Nephron progenitor cell (in vitro differentiated cells): ENCODE measurements around the gene NMT1.
A peak's percentile ranks its signal among the peaks of the same experiment; 100 is the strongest.

ENCODE experiments used
- DNase-seq: peaks from one replicate; pipeline ENCODE4 v3.0.0; 2021
- H3K27ac Mint-ChIP-seq: 2 replicates; pipeline ENCODE4 v1.8.0; 2021; ENCODE audit warnings: mild to moderate bottlenecking, moderate library complexity, mixed read lengths
- H3K27me3 Mint-ChIP-seq: 2 replicates; pipeline ENCODE4 v1.8.0; 2021; ENCODE audit warnings: mild to moderate bottlenecking, low read depth, mixed read lengths; ENCODE audit not compliant: poor library complexity
- H3K36me3 Mint-ChIP-seq: 2 replicates; pipeline ENCODE4 v1.8.0; 2021; ENCODE audit warnings: low read depth, mixed read lengths
- H3K4me1 Mint-ChIP-seq: 2 replicates; pipeline ENCODE4 v1.8.0; 2021; ENCODE audit warnings: mixed read lengths
- H3K4me3 Mint-ChIP-seq: 2 replicates; pipeline ENCODE4 v1.8.0; 2021; ENCODE audit warnings: mild to moderate bottlenecking, moderate library complexity, mixed read lengths
- H3K9me3 Mint-ChIP-seq: 2 replicates; pipeline ENCODE4 v1.8.0; 2021; ENCODE audit warnings: mild to moderate bottlenecking, moderate library complexity, mixed read lengths
- TF ChIP-seq, protein P1 (sequence below): fragments of 200-600 bp; sonication (generic); IDR thresholded peaks from 2 replicates; pipeline ENCODE4 v1.5.0; 2021; ENCODE audit warnings: antibody characterized with exemption

Gene NMT1

GRCh38 chr17:45042346-45043120, 18.6 kb upstream of the NMT1 start:
- TF ChIP-seq, protein P1, sequence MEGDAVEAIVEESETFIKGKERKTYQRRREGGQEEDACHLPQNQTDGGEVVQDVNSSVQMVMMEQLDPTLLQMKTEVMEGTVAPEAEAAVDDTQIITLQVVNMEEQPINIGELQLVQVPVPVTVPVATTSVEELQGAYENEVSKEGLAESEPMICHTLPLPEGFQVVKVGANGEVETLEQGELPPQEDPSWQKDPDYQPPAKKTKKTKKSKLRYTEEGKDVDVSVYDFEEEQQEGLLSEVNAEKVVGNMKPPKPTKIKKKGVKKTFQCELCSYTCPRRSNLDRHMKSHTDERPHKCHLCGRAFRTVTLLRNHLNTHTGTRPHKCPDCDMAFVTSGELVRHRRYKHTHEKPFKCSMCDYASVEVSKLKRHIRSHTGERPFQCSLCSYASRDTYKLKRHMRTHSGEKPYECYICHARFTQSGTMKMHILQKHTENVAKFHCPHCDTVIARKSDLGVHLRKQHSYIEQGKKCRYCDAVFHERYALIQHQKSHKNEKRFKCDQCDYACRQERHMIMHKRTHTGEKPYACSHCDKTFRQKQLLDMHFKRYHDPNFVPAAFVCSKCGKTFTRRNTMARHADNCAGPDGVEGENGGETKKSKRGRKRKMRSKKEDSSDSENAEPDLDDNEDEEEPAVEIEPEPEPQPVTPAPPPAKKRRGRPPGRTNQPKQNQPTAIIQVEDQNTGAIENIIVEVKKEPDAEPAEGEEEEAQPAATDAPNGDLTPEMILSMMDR, result no peak
- H3K9me3 Mint-ChIP-seq, result no peaks in the 10 kb centered on the region
- H3K4me1 Mint-ChIP-seq, result peaks cover 78% of the 10 kb centered on the region
- H3K36me3 Mint-ChIP-seq, result peaks cover 17% of the 10 kb centered on the region
- DNase-seq, result no peak
- H3K27ac Mint-ChIP-seq, result peak overlapping the region; percentile 80
- H3K4me3 Mint-ChIP-seq, result no peak overlapping the region
- H3K27me3 Mint-ChIP-seq, result peaks cover 4% of the 10 kb centered on the region

- Mint-ChIP-seq H3K27me3 (peaks cover 4% of the 10 kb centered on the region), H3K36me3 (peaks cover 17% of the 10 kb centered on the region), H3K4me1 (peaks cover 73% of the 10 kb centered on the region), H3K9me3 (no peaks in the 10 kb centered on the region), H3K4me3 (no peak overlapping the region), H3K27ac (peak overlapping the region; percentile 89)
- TF ChIP-seq, protein P1, result no peak
- DNase-seq, result no peak
These were observed 17.1 kb upstream of the NMT1 start for GRCh38 chr17:45043813-45044540.

GRCh38 chr17:45046537-45047125, 14.5 kb upstream of the NMT1 start:
- DNase-seq, result no peak

GRCh38 chr17:45048795-45049563, 12.1 kb upstream of the NMT1 start:
- no peak for DNase-seq
- peak overlapping the region; percentile 69 for H3K4me3 Mint-ChIP-seq

More at GRCh38 chr17:45046537-45047125, 14.5 kb upstream of the NMT1 start:
- no peaks in the 10 kb centered on the region for H3K9me3 Mint-ChIP-seq
- no peak overlapping the region for H3K4me3 Mint-ChIP-seq
- peaks cover 17% of the 10 kb centered on the region for H3K36me3 Mint-ChIP-seq
- H3K27ac Mint-ChIP-seq, result peak overlapping the region; percentile 85
- TF ChIP-seq, protein P1, result no peak
- H3K4me1 Mint-ChIP-seq, result peaks cover 67% of the 10 kb centered on the region
- peaks cover 4% of the 10 kb centered on the region for H3K27me3 Mint-ChIP-seq

GRCh38 chr17:45050481-45051059, 10.5 kb upstream of the NMT1 start:
- peak overlapping the region; percentile 95 for H3K27ac Mint-ChIP-seq
- H3K4me1 Mint-ChIP-seq, result peaks cover 41% of the 10 kb centered on the region

More at GRCh38 chr17:45048795-45049563, 12.1 kb upstream of the NMT1 start:
- TF ChIP-seq, protein P1, result peak; percentile 21
- Mint-ChIP-seq H3K27ac (no peak overlapping the region), H3K9me3 (no peaks in the 10 kb centered on the region), H3K4me1 (peaks cover 51% of the 10 kb centered on the region), H3K27me3 (peaks cover 5% of the 10 kb centered on the region), H3K36me3 (peaks cover 12% of the 10 kb centered on the region)

More at GRCh38 chr17:45050481-45051059, 10.5 kb upstream of the NMT1 start:
- no peaks in the 10 kb centered on the region for H3K9me3 Mint-ChIP-seq
- H3K4me3 Mint-ChIP-seq, result peak overlapping the region; percentile 90
- DNase-seq, result no peak
- H3K36me3 Mint-ChIP-seq, result peaks cover 12% of the 10 kb centered on the region
- peaks cover 5% of the 10 kb centered on the region for H3K27me3 Mint-ChIP-seq
- TF ChIP-seq, protein P1, result no peak
